ENCODE data around the gene BSND.

DNA sequence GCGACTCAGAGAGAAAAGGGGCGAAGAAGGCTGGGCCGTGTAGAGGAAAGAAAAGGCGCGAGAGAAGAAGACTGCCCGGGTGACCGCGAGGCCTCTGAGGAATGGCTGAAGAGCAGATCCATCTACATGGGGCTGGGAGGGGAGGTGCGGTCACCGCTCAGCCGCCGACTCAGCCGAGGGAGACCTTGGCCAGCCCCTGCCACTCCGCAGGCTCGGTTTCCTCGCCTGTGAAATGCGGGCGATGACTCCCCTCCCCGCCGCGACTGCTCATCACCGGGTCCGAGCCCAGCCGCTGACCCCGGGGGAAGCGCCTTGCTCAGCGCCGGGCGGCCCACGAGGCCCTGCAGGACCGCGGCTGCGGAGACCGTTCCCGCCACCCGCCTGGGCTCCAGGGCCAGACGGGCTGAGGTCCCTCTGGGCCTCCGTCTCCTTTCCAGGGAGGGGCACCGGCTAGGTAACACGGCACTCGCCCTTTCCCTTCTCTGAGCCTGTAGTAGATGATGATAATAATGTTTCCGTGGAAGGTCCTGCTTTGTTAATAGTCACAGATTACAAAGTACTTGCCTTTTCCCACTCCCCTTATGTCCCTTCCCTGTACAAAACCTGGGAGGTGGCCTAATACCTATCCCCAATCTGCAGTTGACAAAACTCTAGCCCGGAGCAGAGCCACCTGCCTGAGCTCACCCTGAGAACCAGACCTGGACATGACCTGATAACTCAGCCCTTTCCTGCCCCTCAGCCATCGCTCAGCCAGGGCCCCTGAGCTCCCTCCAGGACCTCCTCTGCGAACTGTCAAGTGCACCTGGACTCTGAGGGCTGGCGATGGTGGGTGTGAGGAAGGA is 1.6 kb upstream of the BSND start:
- TF ChIP-seq POLR2AphosphoS5 (IDR thresholded peaks at IDR 0.05; ENCODE audit: borderline replicate concordance, low read depth, low read length): no peak
- no peak for TF ChIP-seq EZH2 (IDR thresholded peaks at IDR 0.05)
